ENCODE measurements around the gene ZNF18.
"Not testable (repeated sequence)": the region's sequence is repeated elsewhere in the genome, so short reads cannot be mapped to it uniquely, and the experiment has no call there.

The ZNF18 gene

DNA sequence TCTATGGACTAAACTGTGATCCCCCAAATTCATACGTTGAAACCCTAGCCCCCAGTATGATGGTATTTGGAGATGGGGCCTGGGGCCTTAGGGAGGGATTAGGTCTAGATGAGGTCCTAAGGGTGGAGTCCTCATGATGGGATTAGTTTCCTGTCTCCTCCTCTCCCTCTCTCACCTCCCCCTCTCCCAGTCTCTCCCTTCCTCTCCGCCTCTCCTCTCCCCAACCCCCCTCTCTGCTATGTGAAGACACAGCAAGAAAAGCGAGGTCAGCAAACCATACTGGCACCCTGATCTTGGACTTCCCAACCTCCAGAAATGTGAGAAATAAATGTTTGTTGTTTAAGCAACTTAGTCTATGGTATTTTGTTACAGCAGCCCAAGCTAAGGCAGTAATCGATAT, 15.4 kb downstream of the ZNF18 start:
- DNase-seq (ENCODE audit: low spot score): no peak

DNA sequence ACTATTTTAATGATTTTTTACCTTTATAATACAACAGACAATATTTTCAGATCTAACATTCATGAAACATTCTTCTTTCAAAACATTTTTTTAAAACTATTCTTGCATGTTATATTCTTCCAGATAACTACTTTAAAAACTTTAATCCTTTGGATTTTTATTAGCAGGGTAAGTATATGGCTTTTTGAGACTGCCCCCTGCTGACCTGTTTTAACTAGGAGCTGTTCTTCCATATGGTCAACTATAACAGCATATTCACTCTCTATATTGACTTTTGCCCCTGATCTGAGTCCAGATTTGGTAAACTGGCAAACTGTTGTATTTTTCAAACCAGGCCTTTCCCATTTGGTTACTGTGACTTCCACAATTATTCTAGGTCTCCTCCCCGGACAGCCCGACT, 16.5 kb downstream of the ZNF18 start:
- DNase-seq (ENCODE audit: low spot score): no peak

DNA sequence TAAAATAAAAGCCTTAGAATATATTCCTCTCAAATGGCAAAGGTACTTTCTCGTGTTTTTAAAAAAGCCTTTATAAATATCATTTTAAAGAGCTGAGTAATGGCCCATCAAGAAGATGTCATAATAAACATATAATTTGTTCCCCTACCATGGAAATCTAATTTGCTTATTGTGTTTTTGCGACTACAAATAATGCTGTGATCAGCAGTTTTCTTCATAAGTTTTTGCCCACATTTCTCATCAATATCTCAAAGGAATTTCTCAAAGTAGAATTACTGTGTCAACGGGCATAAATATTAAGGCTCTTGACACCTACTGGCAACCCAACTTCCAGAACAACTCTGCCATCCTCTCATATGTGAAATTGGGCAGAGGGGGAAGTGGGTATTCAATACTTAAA, 17.5 kb downstream of the ZNF18 start:
- no peak for DNase-seq (ENCODE audit: low spot score)

DNA sequence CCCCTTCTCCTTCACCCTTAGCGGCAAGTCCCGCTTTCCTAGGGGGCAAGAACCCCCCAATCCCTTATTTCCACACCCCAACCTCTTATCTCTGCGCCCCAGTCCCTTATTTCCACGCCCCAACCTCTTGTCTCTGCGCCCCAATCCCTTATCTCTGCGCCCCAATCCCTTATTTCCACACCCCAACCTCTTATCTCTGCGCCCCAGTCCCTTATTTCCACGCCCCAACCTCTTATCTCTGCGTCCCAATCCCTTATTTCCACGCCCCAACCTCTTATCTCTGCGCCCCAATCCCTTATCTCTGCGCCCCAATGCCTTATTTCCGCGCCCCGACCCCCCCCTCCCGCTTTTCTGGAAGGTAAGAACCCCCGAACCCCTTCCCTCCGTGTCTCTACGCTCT, 24.5 kb downstream of the ZNF18 start:
- not testable (repeated sequence) for DNase-seq (ENCODE audit: low spot score)

DNA sequence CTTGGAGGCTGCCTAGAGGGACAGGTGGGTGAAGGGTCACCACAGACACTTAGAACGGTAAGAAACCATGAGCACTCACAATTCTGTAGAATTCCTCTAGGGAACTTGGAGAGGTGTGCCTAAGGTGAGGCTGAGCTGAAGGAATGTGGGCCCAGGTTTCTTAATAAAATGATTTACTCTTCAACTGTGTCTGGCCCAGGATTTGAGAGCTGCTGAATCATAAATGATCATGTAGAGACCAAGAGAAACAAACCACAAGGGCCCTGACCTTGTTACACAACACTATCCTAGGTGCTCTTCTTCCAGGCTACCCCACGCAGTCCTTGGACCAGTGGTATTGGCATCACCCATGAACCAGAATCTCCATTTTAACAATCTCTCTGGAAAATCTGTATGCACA, 27.7 kb downstream of the ZNF18 start:
- DNase-seq (ENCODE audit: low spot score): no peak

DNA sequence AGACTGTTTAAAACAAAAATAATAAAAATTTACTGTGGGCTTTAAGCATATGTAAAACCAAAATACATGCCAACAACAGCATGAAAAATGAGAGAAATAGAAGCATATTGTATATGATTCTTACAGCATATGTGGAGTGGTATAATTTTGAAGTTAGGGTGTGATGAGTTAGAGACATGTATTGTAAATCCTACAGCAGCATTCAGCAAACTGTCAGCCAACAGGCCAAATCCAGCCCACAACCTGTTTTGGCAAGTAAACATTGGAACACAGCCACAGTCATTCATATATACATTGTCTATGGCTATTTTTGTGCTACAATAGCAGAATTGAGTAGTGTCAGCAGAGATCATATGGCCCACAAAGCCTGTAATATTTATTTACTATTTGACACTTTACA, 42.3 kb downstream of the ZNF18 start:
- no peak for DNase-seq (ENCODE audit: low spot score)

DNA sequence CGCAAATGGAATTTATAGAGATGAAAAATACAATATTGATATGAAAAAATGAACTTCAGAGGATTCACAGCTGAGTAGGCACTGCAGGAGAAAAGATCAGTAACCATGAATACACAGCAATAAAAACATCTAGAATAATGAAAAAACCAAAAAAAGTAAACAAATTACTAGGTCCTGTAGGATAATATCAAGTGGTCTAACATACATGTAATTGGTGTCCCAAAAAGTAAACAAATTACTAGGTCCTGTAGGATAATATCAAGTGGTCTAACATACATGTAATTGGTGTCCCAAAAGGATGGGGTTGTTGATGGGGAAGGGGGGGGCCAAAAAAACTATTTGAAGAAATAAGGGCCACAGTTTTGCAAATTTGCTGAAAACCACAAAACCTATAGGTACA, 43.4 kb downstream of the ZNF18 start:
- no peak for DNase-seq (ENCODE audit: low spot score)

DNA sequence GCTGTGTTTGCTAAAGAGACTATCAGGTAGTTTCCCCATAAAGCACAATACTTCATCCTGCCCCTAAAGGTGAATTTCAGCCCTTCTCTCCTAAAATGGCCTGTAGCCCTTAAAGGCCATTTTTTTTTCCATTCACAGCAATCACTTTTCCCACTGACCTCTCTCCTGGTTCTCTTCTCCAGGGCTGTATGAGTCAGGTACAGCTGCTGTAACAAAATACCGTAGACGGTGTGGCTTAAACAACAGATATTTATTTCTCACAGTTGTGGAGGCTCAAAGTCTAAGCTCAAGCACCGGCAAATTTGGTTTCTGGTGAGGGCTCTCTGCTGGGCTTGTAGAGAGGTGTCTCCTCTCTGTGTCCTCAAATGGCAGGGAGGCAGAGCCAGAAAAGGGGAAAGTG, 44.7 kb downstream of the ZNF18 start:
- DNase-seq (ENCODE audit: low spot score): no peak

DNA sequence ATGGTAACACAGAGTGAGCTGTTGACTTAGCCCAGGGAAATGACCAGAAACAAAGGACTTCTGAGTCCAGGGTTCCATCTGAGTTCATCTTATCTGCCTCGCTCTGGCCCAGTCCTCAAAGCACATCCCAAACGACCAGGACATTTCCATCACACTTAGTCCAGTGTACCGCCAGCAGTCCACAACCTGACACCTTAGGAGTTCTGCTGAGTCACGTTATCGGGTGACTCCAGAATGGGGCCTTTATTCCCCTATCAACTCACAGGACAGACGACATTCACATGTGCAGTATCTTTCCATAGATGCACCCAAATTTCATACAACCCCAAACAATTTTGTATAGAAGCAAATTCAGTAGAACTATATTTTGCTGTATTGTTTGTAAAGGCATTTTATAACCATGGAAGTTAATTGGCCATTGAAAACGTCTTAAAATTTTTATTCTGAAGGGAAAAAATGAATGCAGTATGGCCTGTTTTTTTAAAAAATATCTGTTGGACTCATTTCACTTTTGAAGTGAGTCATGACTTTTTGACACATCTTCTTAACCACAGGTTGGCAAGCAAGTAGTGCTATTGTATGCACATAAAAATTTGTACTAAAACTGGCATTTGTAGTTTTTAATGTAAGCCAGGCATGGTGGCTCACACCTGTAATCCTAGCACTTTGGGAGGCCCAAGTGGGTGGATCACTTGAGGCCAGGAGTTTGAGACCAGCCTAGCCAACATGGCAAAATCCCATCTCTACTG, 46.3 kb downstream of the ZNF18 start:
- DNase-seq (ENCODE audit: low spot score): no peak

DNA sequence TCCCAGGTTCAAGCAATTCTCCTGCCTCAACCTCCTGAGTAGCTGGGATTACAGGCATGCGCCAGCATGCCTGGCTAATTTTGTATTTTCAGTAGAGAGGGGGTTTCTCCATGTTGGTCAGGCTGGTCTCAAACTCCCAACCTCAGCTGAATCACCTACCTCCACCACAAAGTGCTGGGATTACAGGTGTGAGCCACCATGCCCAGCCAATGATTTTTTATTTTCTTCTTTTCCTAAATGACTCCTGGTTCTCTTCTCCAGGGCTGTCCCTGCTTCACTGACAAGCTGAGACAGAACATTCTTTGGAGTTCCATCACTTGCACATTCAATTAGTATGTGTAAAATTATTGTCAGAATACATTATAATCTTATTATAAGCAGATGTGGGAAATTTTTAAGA, 47.7 kb downstream of the ZNF18 start:
- not testable (repeated sequence) for DNase-seq (ENCODE audit: low spot score)

DNA sequence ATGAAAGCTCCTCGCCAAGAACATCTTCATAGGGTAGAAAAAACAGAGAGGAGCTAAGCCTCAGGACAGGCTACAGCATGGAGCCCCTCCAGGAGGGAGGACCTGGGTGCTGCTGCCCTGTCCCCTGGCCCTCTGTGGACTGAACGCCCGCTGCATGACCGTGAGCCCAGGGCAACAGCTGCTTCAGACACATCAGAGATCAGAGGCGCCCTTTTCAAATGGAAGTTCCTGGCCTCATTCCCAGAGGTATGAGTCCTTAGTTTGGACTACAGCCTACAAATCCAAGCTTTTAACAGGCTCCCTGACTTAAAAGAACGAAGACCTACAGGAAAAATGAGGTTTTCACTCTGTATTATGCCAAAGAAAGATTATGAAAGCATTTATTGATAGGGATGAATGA, 48.5 kb downstream of the ZNF18 start:
- no peak for DNase-seq (ENCODE audit: low spot score)

DNA sequence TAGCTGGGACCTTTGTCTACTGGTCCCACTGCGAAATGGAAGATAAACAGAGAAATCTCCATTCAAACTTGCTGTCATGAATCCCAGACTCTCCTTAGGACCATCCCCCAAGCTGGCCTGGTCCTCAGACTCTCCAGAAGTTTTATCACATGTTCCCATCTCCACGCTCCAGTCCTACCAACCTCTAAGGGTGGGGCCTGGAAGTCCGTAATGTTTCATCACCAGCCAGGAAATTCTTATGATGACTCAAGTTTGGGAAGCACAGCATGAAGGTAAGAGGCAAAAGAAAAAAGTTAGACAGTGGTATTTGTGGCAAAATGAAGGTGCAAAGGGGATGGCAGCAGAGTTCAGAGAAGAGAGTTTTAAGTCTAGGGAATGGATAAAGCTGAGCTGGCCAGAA, 52.7 kb downstream of the ZNF18 start:
- no peak for DNase-seq (ENCODE audit: low spot score)

DNA sequence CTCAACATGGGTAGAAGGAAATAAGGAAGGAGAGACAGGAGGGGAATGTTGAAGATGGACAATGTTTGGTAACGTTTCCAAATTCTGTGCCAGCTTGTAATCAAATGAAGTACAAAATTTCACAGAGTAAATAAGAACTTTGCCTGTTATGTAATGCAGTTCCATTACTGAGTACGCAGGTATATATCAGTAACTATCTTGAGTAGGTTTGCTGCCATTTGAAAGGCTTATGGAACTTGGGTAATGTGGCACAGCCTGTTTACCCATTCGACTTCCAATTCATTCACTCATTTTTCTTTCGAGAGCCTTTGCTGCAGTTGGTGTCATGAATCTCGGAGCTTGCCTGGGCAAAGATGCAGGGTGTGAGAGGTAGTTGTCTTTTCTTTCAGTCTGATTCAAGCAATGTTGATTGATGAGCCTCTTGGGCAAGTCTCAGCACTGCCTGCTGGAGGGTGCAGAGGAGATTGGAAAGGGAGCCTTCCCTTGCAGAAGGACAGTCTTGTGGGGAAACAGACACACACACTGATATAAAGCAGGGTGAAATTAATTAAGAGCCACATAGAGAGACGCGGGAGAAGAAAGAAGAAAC, 53.4 kb downstream of the ZNF18 start:
- DNase-seq (ENCODE audit: low spot score): no peak

DNA sequence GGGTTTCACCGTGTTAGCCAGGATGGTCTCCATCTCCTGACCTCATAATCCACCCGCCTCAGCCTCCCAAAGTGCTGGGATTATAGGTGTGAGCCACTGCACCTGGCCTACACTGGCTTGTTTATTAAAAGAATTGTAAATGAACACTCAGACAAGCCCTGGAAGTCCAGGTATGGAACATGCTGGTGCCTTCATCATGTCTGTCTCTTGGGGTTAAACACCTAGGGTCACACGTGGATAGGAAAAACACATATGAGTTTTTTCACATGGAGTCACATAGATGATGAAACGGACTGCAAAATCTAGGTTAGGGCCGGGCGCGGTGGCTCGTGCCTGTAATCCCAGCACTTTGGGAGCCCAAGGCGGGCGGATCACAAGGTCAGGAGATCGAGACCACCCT, 54.2 kb downstream of the ZNF18 start:
- DNase-seq (ENCODE audit: low spot score): not testable (repeated sequence)

DNA sequence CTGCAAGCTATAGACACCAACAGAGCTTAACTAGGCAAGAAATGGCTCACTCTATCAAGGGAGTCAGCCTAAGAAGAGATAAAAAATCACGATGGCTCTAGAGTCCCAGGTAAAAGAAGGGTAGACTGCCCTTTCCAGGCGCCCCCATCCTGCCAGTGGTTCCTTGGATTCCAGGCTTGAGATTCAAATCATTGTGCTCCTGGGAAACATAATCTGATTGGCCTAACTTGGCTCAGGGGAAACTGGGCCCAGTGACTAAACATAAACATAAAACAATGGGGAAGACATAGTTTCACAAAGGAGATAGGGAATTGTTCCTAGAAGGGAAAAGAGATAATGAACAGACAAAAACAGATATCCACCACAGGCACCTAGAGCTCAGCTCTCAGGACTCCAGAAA, 56.4 kb downstream of the ZNF18 start:
- no peak for DNase-seq (ENCODE audit: low spot score)

DNA sequence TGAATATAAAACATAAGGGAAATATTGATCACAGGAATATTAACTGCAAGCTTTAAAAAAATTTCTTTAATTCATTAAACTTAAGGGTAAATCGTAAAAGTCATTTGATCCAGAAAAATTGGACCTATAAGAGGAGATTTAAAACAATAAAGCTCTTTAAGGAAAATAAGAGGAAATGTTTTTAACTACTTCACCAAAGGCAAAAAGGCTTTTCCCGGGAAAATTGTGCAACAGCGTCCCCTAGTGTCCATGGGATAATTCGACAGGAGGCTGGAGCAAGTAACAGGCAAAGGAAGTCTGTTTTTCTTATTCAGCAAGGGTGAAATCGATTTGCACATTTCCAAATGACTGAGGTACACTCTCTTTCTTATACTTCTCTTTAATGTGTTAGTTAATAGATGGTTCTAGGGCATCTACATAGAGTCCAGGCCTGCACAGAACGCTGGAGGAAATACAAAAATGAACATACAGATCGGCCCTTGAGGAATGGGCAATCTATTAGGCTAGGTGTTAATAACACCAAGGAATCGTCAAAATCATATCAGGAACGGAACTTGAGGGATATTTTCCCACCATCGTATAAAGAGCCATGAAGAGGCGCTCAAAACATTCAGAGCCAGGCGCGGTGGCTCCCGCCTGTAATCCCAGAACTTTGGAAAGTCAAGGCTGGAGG, 61.4 kb downstream of the ZNF18 start:
- DNase-seq (ENCODE audit: low spot score): peak; percentile 78

DNA sequence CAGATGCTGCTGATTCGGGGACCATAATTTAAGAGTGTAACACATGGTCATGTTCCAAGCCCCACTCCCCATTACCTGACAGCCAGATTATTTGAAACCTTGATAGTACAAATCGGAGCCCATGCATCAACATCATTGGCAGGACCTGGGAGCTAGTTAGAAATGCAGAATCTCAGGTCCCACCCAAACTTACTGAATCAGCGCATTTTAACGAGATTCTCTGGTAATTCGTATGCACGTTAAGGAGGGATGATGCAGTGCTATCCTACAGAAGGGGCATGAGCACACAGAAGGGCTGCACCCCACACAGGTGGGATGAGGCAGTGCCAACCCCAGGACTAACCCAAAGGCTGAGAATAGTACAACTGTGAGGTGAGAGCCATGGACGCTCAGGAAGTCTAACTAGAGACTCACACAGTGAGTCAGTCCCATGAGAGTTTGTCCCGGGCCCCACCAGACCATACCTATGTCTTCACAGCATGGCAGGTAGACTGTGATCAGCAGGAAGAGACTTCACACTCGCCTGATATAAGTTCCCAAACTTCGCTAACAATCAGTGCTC, 64.9 kb downstream of the ZNF18 start:
- no peak for DNase-seq (ENCODE audit: low spot score)

DNA sequence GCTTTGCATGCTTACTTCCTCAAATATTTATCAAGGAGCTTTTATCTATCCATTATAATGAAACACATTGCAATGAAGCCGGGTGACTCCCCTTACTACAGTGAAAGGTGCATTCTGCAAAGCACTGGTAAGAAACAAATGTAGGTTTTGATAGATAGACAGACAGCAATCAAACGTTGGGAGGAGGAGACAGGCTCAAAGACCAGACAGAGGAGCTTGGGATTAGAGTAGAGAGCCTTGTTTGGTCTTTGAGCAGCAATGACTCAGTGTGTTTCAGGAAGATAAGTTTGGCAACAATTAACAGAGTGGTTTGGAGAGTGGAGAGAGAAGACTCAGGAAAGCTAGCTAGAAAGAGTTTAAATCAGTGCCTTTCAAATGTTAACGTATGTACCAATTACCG, 68.8 kb downstream of the ZNF18 start:
- no peak for DNase-seq (ENCODE audit: low spot score)
